ENCODE measurements around the gene SMYD3. TPM values are rescaled to one million over a fixed set of nuclear protein-coding genes. Genes with fewer than 3 reads are reported as not detected.
"Not testable (repeated sequence)": the region's sequence is repeated elsewhere in the genome, so short reads cannot be mapped to it uniquely, and the experiment has no call there.

SMYD3 gene
- polyA plus RNA-seq, 1 donor from 2014 or later = 48.6 TPM

GRCh38 chr1:246029616-246030015 is 477.5 kb downstream of the SMYD3 start:
- no peak for TF ChIP-seq REST (IDR thresholded peaks at IDR 0.05; ENCODE audit: borderline replicate concordance)
- TF ChIP-seq POLR2AphosphoS5 (IDR thresholded peaks at IDR 0.05) = no peak
- TF ChIP-seq TAF1 (IDR thresholded peaks at IDR 0.05; ENCODE audit: low read depth) = no peak
- TF ChIP-seq RAD21 (conservative IDR thresholded peaks at IDR 0.05) = no peak
- TF ChIP-seq EZH2 (IDR thresholded peaks at IDR 0.05; ENCODE audit: borderline replicate concordance, insufficient read depth, low read length, poor library complexity, severe bottlenecking) = no peak
- no peak for TF ChIP-seq EP300 (conservative IDR thresholded peaks at IDR 0.05; ENCODE audit: poor library complexity, severe bottlenecking)
- no peak for TF ChIP-seq SMC3 (conservative IDR thresholded peaks at IDR 0.05; ENCODE audit: poor library complexity)
- no peak for TF ChIP-seq CTCF (IDR thresholded peaks at IDR 0.05; ENCODE audit: poor library complexity, severe bottlenecking)
- Histone ChIP-seq H4K20me1 (ENCODE audit: insufficient read depth) (no peaks in the 10 kb centered on the region), H3K27me3 (ENCODE audit: insufficient read depth, low read depth, low read length) (no peaks in the 10 kb centered on the region), H3K4me3 (ENCODE audit: low read length) (no peak overlapping the region), H3F3A (ENCODE audit: insufficient read depth, low read length, poor library complexity, severe bottlenecking) (no peaks in the 10 kb centered on the region), H3K9me3 (ENCODE audit: low read length) (no peaks in the 10 kb centered on the region), H3K4me2 (ENCODE audit: low read length) (no peak overlapping the region), H2AFZ (ENCODE audit: low read depth, low read length) (no peak overlapping the region), H3K27ac (ENCODE audit: low read length) (no peak overlapping the region), H3K9me2 (ENCODE audit: insufficient read depth, low read length) (no peaks in the 10 kb centered on the region), H3K36me3 (ENCODE audit: insufficient read depth, low read length) (no peaks in the 10 kb centered on the region), H3K9ac (ENCODE audit: low read length) (no peak overlapping the region), H3K79me2 (replicated peaks; ENCODE audit: insufficient read depth, low read length) (no peaks in the 10 kb centered on the region)

- H3F3A ChIP-seq (ENCODE audit: insufficient read depth, low read length, poor library complexity, severe bottlenecking); H2AFZ ChIP-seq (ENCODE audit: low read depth, low read length); H3K9me2 ChIP-seq (ENCODE audit: insufficient read depth, low read length); H3K27me3 ChIP-seq (ENCODE audit: insufficient read depth, low read depth, low read length); H3K9ac ChIP-seq (ENCODE audit: low read length); H3K4me2 ChIP-seq (ENCODE audit: low read length); H3K9me3 ChIP-seq (ENCODE audit: low read length); H4K20me1 ChIP-seq (ENCODE audit: insufficient read depth); H3K79me2 ChIP-seq (replicated peaks; ENCODE audit: insufficient read depth, low read length); H3K27ac ChIP-seq (ENCODE audit: low read length); H3K4me3 ChIP-seq (ENCODE audit: low read length); H3K36me3 ChIP-seq (ENCODE audit: insufficient read depth, low read length): not testable (repeated sequence)
Observed at GRCh38 chr1:246024118-246024517, 483.0 kb downstream of the SMYD3 start.

GRCh38 chr1:246020211-246020954 is 486.7 kb downstream of the SMYD3 start:
- Histone ChIP-seq H3F3A (ENCODE audit: insufficient read depth, low read length, poor library complexity, severe bottlenecking) (no peaks in the 10 kb centered on the region), H3K27ac (ENCODE audit: low read length) (peak overlapping the region; percentile 3), H3K27me3 (ENCODE audit: insufficient read depth, low read depth, low read length) (no peaks in the 10 kb centered on the region), H4K20me1 (ENCODE audit: insufficient read depth) (no peaks in the 10 kb centered on the region), H3K4me3 (ENCODE audit: low read length) (no peak overlapping the region), H3K9me3 (ENCODE audit: low read length) (no peaks in the 10 kb centered on the region), H3K79me2 (replicated peaks; ENCODE audit: insufficient read depth, low read length) (no peaks in the 10 kb centered on the region), H3K4me2 (ENCODE audit: low read length) (peak overlapping the region; percentile 3), H2AFZ (ENCODE audit: low read depth, low read length) (no peak overlapping the region), H3K9ac (ENCODE audit: low read length) (no peak overlapping the region), H3K9me2 (ENCODE audit: insufficient read depth, low read length) (no peaks in the 10 kb centered on the region), H3K36me3 (ENCODE audit: insufficient read depth, low read length) (no peaks in the 10 kb centered on the region)
- TF ChIP-seq MXI1 (conservative IDR thresholded peaks at IDR 0.05; ENCODE audit: poor library complexity, severe bottlenecking) (no peak), RAD21 (conservative IDR thresholded peaks at IDR 0.05) (no peak), EZH2 (IDR thresholded peaks at IDR 0.05; ENCODE audit: borderline replicate concordance, insufficient read depth, low read length, poor library complexity, severe bottlenecking) (no peak), POLR2AphosphoS5 (IDR thresholded peaks at IDR 0.05) (no peak), SMC3 (conservative IDR thresholded peaks at IDR 0.05; ENCODE audit: poor library complexity) (no peak), EP300 (conservative IDR thresholded peaks at IDR 0.05; ENCODE audit: poor library complexity, severe bottlenecking) (no peak), REST (IDR thresholded peaks at IDR 0.05; ENCODE audit: borderline replicate concordance) (no peak), CTCF (IDR thresholded peaks at IDR 0.05; ENCODE audit: poor library complexity, severe bottlenecking) (no peak), TAF1 (IDR thresholded peaks at IDR 0.05; ENCODE audit: low read depth) (no peak)

Measured in neural cell (in vitro differentiated cells).